ENCODE measurements around the gene LDLRAD3. TPM values are rescaled to one million over a fixed set of nuclear protein-coding genes. Genes with fewer than 3 reads are reported as not detected.

Gene LDLRAD3
- total RNA-seq, 1 experiment from 2014 or later = 12.1 TPM

DNA sequence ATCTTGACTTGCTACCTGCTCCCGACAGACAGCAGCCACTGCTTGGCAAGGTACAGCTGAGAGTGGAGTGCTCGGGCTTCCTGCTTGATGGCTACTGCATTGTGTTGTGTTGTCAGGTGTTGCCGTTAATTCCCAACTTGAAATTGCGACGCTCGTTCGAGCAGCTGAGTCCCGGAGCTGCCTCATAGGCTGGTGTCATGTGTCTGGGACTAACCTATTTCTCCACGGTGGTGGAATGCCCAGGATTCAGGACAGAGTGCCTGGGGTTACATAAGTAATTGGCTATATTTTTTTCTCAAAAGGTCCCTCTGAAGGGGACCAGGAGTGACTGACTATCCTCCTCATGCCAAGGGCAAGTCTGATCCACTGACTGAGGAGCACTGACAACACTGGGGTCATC, 326.8 kb downstream of the LDLRAD3 start:
- Histone ChIP-seq H3K14ac (ENCODE audit: insufficient read depth, low read length) (no peak overlapping the region), H2AFZ (ENCODE audit: low read length) (no peak overlapping the region), H3K23me2 (ENCODE audit: insufficient read length, low read depth, low read length, poor library complexity, severe bottlenecking) (no peaks in the 10 kb centered on the region), H3K27me3 (ENCODE audit: insufficient read depth, low read length) (no peaks in the 10 kb centered on the region), H4K20me1 (ENCODE audit: control insufficient read depth, insufficient read depth, insufficient read length) (no peaks in the 10 kb centered on the region), H3K9me3 (ENCODE audit: control insufficient read depth, low read depth, low read length) (no peaks in the 10 kb centered on the region), H2BK12ac (ENCODE audit: insufficient read length, low read depth, low read length) (no peak overlapping the region), H2BK120ac (ENCODE audit: low read depth, low read length, poor library complexity, severe bottlenecking) (no peak overlapping the region), H4K8ac (replicated peaks; ENCODE audit: insufficient read length, low read depth, low read length) (no peak overlapping the region), H2AK5ac (ENCODE audit: insufficient read length, low read length) (no peak overlapping the region), H2BK5ac (ENCODE audit: insufficient read length, low read length) (no peak overlapping the region), H2BK15ac (ENCODE audit: low read depth, low read length) (no peak overlapping the region), H3K56ac (ENCODE audit: insufficient read length, low read depth, low read length) (no peak overlapping the region), H3K9ac (ENCODE audit: extremely low read depth, insufficient read length, low read length) (no peak overlapping the region), H3K79me2 (ENCODE audit: insufficient read depth, low read length) (no peaks in the 10 kb centered on the region), H2BK20ac (ENCODE audit: low read depth, low read length, poor library complexity, severe bottlenecking) (no peak overlapping the region), H4K5ac (ENCODE audit: insufficient read length, low read depth, low read length) (no peak overlapping the region), H3K4me2 (ENCODE audit: insufficient read depth, insufficient read length, low read length) (no peak overlapping the region), H3K27ac (ENCODE audit: insufficient read length, low read depth, low read length) (no peak overlapping the region), H4K91ac (ENCODE audit: insufficient read length, low read depth, low read length) (no peak overlapping the region), H3K4me1 (ENCODE audit: insufficient read depth, low read length) (no peaks in the 10 kb centered on the region), H3T11ph (ENCODE audit: low read length) (no peak overlapping the region), H3K4ac (ENCODE audit: low read depth, low read length) (no peak overlapping the region), H3K79me1 (ENCODE audit: insufficient read depth, low read depth, low read length, poor library complexity, severe bottlenecking) (no peaks in the 10 kb centered on the region), H3K23ac (ENCODE audit: insufficient read length, low read depth, low read length) (no peak overlapping the region), H3K18ac (ENCODE audit: insufficient read length, low read depth, low read length) (no peak overlapping the region)
- Mint-ChIP-seq H3K36me3 (ENCODE audit: insufficient read depth in 1 of 3, low read depth in 3 of 3) (peaks cover 7 to 11% (median 9%) of the 10 kb centered on the region in 3 experiments), H3K27me3 (ENCODE audit: low read depth) (peaks cover 5% of the 10 kb centered on the region), H3K27ac (no peak overlapping the region), H3K4me1 (peaks cover 5 to 6% of the 10 kb centered on the region in 2 experiments; a peak in 3 of 4 replicates), H3K4me3 (no peak overlapping the region), H3K9me3 (no peaks in the 10 kb centered on the region)
- no CpG with 5 or more reads among the region's 9 CpGs for WGBS (ENCODE audit: extremely low coverage, insufficient read length, low lambda C conversion rate)
- TF ChIP-seq, protein P1, sequence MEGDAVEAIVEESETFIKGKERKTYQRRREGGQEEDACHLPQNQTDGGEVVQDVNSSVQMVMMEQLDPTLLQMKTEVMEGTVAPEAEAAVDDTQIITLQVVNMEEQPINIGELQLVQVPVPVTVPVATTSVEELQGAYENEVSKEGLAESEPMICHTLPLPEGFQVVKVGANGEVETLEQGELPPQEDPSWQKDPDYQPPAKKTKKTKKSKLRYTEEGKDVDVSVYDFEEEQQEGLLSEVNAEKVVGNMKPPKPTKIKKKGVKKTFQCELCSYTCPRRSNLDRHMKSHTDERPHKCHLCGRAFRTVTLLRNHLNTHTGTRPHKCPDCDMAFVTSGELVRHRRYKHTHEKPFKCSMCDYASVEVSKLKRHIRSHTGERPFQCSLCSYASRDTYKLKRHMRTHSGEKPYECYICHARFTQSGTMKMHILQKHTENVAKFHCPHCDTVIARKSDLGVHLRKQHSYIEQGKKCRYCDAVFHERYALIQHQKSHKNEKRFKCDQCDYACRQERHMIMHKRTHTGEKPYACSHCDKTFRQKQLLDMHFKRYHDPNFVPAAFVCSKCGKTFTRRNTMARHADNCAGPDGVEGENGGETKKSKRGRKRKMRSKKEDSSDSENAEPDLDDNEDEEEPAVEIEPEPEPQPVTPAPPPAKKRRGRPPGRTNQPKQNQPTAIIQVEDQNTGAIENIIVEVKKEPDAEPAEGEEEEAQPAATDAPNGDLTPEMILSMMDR (conservative IDR thresholded peaks at IDR 0.05) = no peak
- DNase-seq = no peak
